PC-3 (cell line): ENCODE results near the gene PCDH9. TPM values are rescaled to one million over a fixed set of nuclear protein-coding genes. Genes with fewer than 3 reads are reported as not detected.

Experiments used
- ATAC-seq: fragments of 200-7000 bp; cut with Tn5 transposase; 2 replicates; pipeline ENCODE4 v1.9.1; 2020; ENCODE audit warnings: mild to moderate bottlenecking, moderate library complexity
- BruUV-seq: library from RNA; stranded (reverse); fragments of 400-500 nt; replicated peaks from 2 replicates; lab custom pipeline; 2021; lab: Mats Ljungman, UMichigan
- CTCF ChIA-PET: fragments of 300-600 bp; sonication (Branson Sonifier 250); formaldehyde crosslinking; loops from one replicate; lab custom pipeline; 2022; ENCODE audit warnings: antibody characterized with exemption; lab: Charles Lee
- POLR2A ChIA-PET: fragments of 300-600 bp; sonication (Branson Sonifier 250); formaldehyde crosslinking; loops from one replicate; lab custom pipeline; 2022; ENCODE audit warnings: antibody characterized with exemption; ENCODE audit not compliant: unreplicated experiment; lab: Charles Lee
- DNase-seq: peaks from one replicate; pipeline ENCODE4 v3.0.0-alpha.2; 2015
- H2AFZ ChIP-seq: fragments of 300-600 bp; sonication (generic); 2 replicates; pipeline ENCODE4 v1.6.0; 2016; ENCODE audit warnings: antibody characterized with exemption, low read length
- H3F3A ChIP-seq: fragments of 300-600 bp; sonication (generic); one replicate; pipeline ENCODE4 v1.6.0; 2017; ENCODE audit warnings: antibody characterized with exemption, low read length, control low read depth, mild to moderate bottlenecking; ENCODE audit not compliant: unreplicated experiment
- H3K27ac ChIP-seq: fragments of 300-600 bp; sonication (generic); 2 replicates; pipeline ENCODE4 v1.5.1; 2016; ENCODE audit warnings: mild to moderate bottlenecking, low read length
- H3K27me3 ChIP-seq: fragments of 300-600 bp; sonication (generic); 2 replicates; pipeline ENCODE4 v1.6.1; 2016; ENCODE audit warnings: low read length, mixed read lengths
- H3K36me3 ChIP-seq: fragments of 300-600 bp; sonication (generic); 2 replicates; pipeline ENCODE4 v1.6.1; 2016; ENCODE audit warnings: low read depth, mixed run types, low read length, mixed read lengths
- H3K4me1 ChIP-seq: fragments of 300-600 bp; sonication (generic); 2 replicates; pipeline ENCODE4 v1.5.1; 2016; ENCODE audit warnings: low read length; ENCODE audit not compliant: insufficient read depth
- H3K4me2 ChIP-seq: fragments of 300-600 bp; sonication (generic); 2 replicates; pipeline ENCODE4 v1.6.0; 2016; ENCODE audit warnings: low read length
- H3K4me3 ChIP-seq: fragments of 300-600 bp; sonication (generic); 2 replicates; pipeline ENCODE4 v1.5.1; 2016; ENCODE audit warnings: mild to moderate bottlenecking, low read length, mixed read lengths
- H3K79me2 ChIP-seq: fragments of 300-600 bp; sonication (generic); 2 replicates; pipeline ENCODE4 v1.6.1; 2017; ENCODE audit warnings: low read length, mixed read lengths
- H3K9ac ChIP-seq: fragments of 300-600 bp; sonication (generic); 2 replicates; pipeline ENCODE4 v1.6.0; 2016; ENCODE audit warnings: mild to moderate bottlenecking, low read length
- H3K9me2 ChIP-seq: fragments of 300-600 bp; sonication (generic); replicated peaks from 2 replicates; pipeline ENCODE4 v1.6.1; 2016; ENCODE audit warnings: mixed run types, low read length, mixed read lengths
- H3K9me3 ChIP-seq: fragments of 300-600 bp; sonication (generic); 2 replicates; pipeline ENCODE4 v1.6.1; 2016; ENCODE audit warnings: low read length, mixed read lengths
- H4K20me1 ChIP-seq: fragments of 300-600 bp; sonication (generic); 2 replicates; pipeline ENCODE4 v1.6.1; 2016; ENCODE audit warnings: low read length, mixed read lengths
- CTCF ChIP-seq: fragments of 300-600 bp; sonication (generic); conservative IDR thresholded peaks from 2 replicates; pipeline ENCODE4 v1.5.1; 2017; ENCODE audit warnings: antibody characterized with exemption, low read depth, mild to moderate bottlenecking, low read length
- EZH2 ChIP-seq: fragments of 300-600 bp; sonication (generic); IDR thresholded peaks from one replicate; pipeline ENCODE4 v1.6.1; 2017; ENCODE audit warnings: antibody characterized with exemption, mild to moderate bottlenecking, low read length; ENCODE audit not compliant: unreplicated experiment
- EZH2phosphoT487 ChIP-seq: fragments of 300-600 bp; sonication (generic); IDR thresholded peaks from 2 replicates; pipeline ENCODE4 v1.6.1; 2018; ENCODE audit warnings: mild to moderate bottlenecking, antibody characterized with exemption, low read length, borderline replicate concordance
- intact Hi-C: fragments of 100-400 bp; cut with micrococcal nuclease; formaldehyde crosslinking; loops from 2 replicates; pipeline ENCODE4 v1.9.0; 2023
- total RNA-seq: library from RNA; depleted of rRNA; stranded (reverse); fragments of >200 nt; gene quantifications from 2 replicates; pipeline ENCODE4 v1.2.3, GENCODE V29; 2014

The PCDH9 gene
- total RNA-seq, 1 experiment from 2014 or later = 0.98 TPM

GRCh38 chr13:66329988-66330451 is 900.1 kb downstream of the PCDH9 start:
- ATAC-seq (no peak), DNase-seq (no peak)
- Histone ChIP-seq H3K4me2 (no peak overlapping the region), H3K79me2 (no peaks in the 10 kb centered on the region), H3K27me3 (no peaks in the 10 kb centered on the region), H3F3A (no peaks in the 10 kb centered on the region), H4K20me1 (no peaks in the 10 kb centered on the region), H3K9me3 (no peaks in the 10 kb centered on the region), H3K9me2 (no peaks in the 10 kb centered on the region), H3K27ac (no peak overlapping the region), H3K4me3 (no peak overlapping the region), H2AFZ (no peak overlapping the region), H3K36me3 (no peaks in the 10 kb centered on the region), H3K4me1 (no peaks in the 10 kb centered on the region), H3K9ac (no peak overlapping the region)
- BruUV-seq = no TSS peak
- TF ChIP-seq EZH2phosphoT487 (no peak), CTCF (no peak), EZH2 (no peak)
- POLR2A ChIA-PET = no interaction called here
- CTCF ChIA-PET = no interaction called here
- intact Hi-C loops = no loop called here

- no peaks in the 10 kb centered on the region for H3K36me3 ChIP-seq
- H3K4me3 ChIP-seq = no peak overlapping the region
- TF ChIP-seq EZH2phosphoT487 = no peak
- no peak overlapping the region for H3K27ac ChIP-seq
- no peaks in the 10 kb centered on the region for H3F3A ChIP-seq
- H2AFZ ChIP-seq = no peak overlapping the region
- POLR2A ChIA-PET = no interaction called here
- H3K79me2 ChIP-seq = no peaks in the 10 kb centered on the region
- H3K9me2 ChIP-seq = no peaks in the 10 kb centered on the region
- no peak for DNase-seq
- intact Hi-C loops = no loop called here
- no peaks in the 10 kb centered on the region for H3K9me3 ChIP-seq
- ATAC-seq = no peak
- CTCF ChIA-PET = no interaction called here
- H4K20me1 ChIP-seq = no peaks in the 10 kb centered on the region
- BruUV-seq = no TSS peak
- no peak overlapping the region for H3K4me2 ChIP-seq
- H3K27me3 ChIP-seq = no peaks in the 10 kb centered on the region
- H3K4me1 ChIP-seq = no peaks in the 10 kb centered on the region
- no peak overlapping the region for H3K9ac ChIP-seq
Measured at GRCh38 chr13:66328476-66328875, 901.7 kb downstream of the PCDH9 start.

DNA sequence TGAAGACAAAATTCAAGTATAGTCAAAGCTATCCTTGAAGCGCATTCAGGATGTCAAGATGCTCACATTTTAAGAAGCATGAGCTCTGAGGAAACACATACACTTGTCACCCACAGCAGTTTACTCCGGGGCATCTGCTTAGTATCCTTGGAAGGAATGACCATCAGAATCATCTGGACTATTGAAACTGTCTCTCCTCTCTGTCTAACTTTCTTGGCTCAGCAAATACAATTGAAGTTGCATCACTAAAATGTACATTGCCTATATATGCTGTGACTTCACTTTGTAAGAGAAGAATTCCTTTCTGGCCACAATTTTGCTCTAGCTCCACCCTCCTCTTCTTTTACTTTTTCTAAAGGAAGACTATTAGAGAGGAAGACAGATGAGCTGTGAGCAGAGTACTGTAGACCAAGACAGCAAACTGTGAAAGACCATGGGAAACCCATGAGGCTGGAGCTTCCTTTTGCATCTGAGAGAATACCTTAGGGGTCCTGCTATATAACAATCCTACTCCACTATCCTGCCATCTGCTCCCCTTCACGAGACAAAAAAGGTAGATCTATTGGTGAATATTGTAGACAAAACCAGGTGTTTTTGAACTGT is 906.3 kb downstream of the PCDH9 start:
- Histone ChIP-seq H3F3A (no peaks in the 10 kb centered on the region), H3K9ac (no peak overlapping the region), H3K27ac (no peak overlapping the region), H3K4me2 (no peak overlapping the region), H3K27me3 (no peaks in the 10 kb centered on the region), H3K9me3 (no peaks in the 10 kb centered on the region), H3K4me3 (no peak overlapping the region), H3K4me1 (no peaks in the 10 kb centered on the region), H3K79me2 (no peaks in the 10 kb centered on the region), H3K9me2 (no peaks in the 10 kb centered on the region), H2AFZ (no peak overlapping the region), H4K20me1 (no peaks in the 10 kb centered on the region), H3K36me3 (no peaks in the 10 kb centered on the region)
- BruUV-seq = no TSS peak
- POLR2A ChIA-PET = no interaction called here
- CTCF ChIA-PET = no interaction called here
- no peak for ATAC-seq
- TF ChIP-seq EZH2phosphoT487 (no peak), EZH2 (no peak), CTCF (no peak)
- no peak for DNase-seq
- intact Hi-C loops = no loop called here
